Measurements from ENCODE around the gene PRKCH. TPM values are rescaled to one million over a fixed set of nuclear protein-coding genes. Genes with fewer than 3 reads are reported as not detected.

PRKCH gene
- total and polyA plus RNA-seq, 2 donors (not counting 3 experiments of a cell fraction or from before 2014, with no cell fraction given): 97.7 to 103 TPM

DNA sequence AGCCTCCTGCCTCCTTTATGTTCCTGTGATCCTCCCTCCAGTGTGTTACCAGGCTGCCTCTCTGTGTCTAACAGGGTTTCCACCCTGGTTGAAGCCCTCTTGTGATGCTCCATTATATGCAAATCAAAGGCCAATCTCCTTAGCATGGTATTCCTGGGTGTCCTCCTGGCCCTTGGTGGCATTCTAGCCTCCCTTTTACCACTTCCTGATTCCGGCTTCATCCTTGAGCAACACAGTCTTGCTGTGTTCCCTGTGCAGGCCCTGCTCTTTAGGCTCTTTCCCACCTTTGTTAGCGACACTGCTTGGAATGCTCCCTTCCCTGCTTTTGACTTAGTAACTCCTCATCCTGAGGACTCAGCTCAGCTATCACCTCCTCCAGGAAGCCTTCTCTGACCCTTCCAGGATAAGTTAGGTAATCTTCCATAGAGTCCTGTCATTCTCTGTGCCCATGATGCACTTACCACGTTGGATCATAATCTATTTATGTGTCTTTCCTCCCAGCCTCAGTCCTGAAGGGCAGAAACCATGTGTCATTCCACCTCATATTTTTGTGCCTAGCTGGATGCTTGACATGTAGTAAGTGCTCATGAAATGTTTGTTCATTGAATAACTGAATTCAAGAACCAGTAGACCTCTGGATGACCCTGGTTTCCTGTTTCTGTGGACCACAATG lies 37.3 kb downstream of the PRKCH start:
- TF ChIP-seq GATA2 (IDR thresholded peaks at IDR 0.05; ENCODE audit: insufficient read depth, insufficient read length, low read depth, low read length) (no peak), POLR2AphosphoS5 (IDR thresholded peaks at IDR 0.05; ENCODE audit: insufficient read depth, low read depth, low read length) (no peak), EZH2 (IDR thresholded peaks at IDR 0.05; ENCODE audit: borderline replicate concordance, low read depth, low read length, severe bottlenecking) (no peak), JUN (IDR thresholded peaks at IDR 0.05; ENCODE audit: borderline replicate concordance, insufficient read depth, insufficient read length, low read depth) (no peak), POLR2A (IDR thresholded peaks at IDR 0.05; ENCODE audit: low read depth, low read length) (no peak), MYC (IDR thresholded peaks at IDR 0.05; ENCODE audit: low read depth, low read length) (no peak)
- TF ChIP-seq, protein P1, sequence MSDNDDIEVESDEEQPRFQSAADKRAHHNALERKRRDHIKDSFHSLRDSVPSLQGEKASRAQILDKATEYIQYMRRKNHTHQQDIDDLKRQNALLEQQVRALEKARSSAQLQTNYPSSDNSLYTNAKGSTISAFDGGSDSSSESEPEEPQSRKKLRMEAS (IDR thresholded peaks at IDR 0.05; ENCODE audit: insufficient read depth, insufficient read length): no peak
- dilution Hi-C loops (cut with MboI; ENCODE audit: extremely low pct_ligation_motif_present, low sequenced_read_pairs) (no loop called here), intact Hi-C loops (cut with micrococcal nuclease) (no loop called here)
- peaks cover 78% of the 10 kb centered on the region for H3K79me2 ChIP-seq (ENCODE audit: control insufficient read depth, insufficient read depth, low read length)
- FAIRE-seq (no peak), DNase-seq (ENCODE audit: low read depth, low spot score) (no peak)
- H3K9ac ChIP-seq (replicated peaks; ENCODE audit: extremely low read depth, insufficient read depth, low read length): no peak overlapping the region
- no peak overlapping the region for H2AFZ ChIP-seq (ENCODE audit: low read depth, low read length)
- ChIA-PET POLR2A (no interaction called here), CTCF (no interaction called here)
- no peaks in the 10 kb centered on the region for H3K9me1 ChIP-seq (replicated peaks; ENCODE audit: control insufficient read depth, extremely low read depth, insufficient read depth, low read length)
- peaks cover 75% of the 10 kb centered on the region for H3K4me1 ChIP-seq (ENCODE audit: control insufficient read depth, extremely low read depth, insufficient read depth, low read length)
- no peaks in the 10 kb centered on the region for H3K36me3 ChIP-seq (ENCODE audit: control insufficient read depth in 2 of 2, extremely low read depth in 1 of 2, insufficient read depth in 2 of 2, low read length in 2 of 2)
- H3K27me3 ChIP-seq (ENCODE audit: control insufficient read depth in 2 of 2, insufficient read depth in 2 of 2, low read length in 2 of 2): no peaks in the 10 kb centered on the region
- BruUV-seq (replicated peaks): no TSS peak
- H3K4me2 ChIP-seq (ENCODE audit: insufficient read depth, low read length): no peak overlapping the region
- no peaks in the 10 kb centered on the region for H4K20me1 ChIP-seq (replicated peaks; ENCODE audit: control insufficient read depth, extremely low read depth, insufficient read depth, low read length)
- H3K27ac ChIP-seq (ENCODE audit: insufficient read depth, low read depth, low read length): peak overlapping the region; percentile 40
- no peak overlapping the region for H3K4me3 ChIP-seq (replicated peaks in 1 of 3; ENCODE audit: insufficient read depth in 1 of 3, low read depth in 1 of 3, low read length in 3 of 3)
- no peaks in the 10 kb centered on the region for H3K9me3 ChIP-seq (replicated peaks; ENCODE audit: control insufficient read depth, insufficient read depth, low read length)
